Upper lobe of left lung (tissue), 4 donors: Measurements from ENCODE around the gene TBC1D5.

Source experiments
- EP300 ChIP-seq, 4 donors: sonication (generic); formaldehyde crosslinking; IDR thresholded peaks; one replicate each; pipeline ENCODE4 v1.5.1; 2017; ENCODE audit warnings: antibody characterized with exemption in 4 of 4, control low read depth in 2 of 4
- POLR2A ChIP-seq, 4 donors: fragments of 450-650 bp; IDR thresholded peaks; one replicate each; pipeline ENCODE4 v1.5.1; 2016 to 2017; ENCODE audit warnings: antibody characterized with exemption in 4 of 4, mild to moderate bottlenecking in 2 of 4
- POLR2AphosphoS5 ChIP-seq, 2 donors: sonication (generic); formaldehyde crosslinking; IDR thresholded peaks; one replicate each; pipeline ENCODE4 v1.5.1; 2017; ENCODE audit warnings: antibody characterized with exemption in 2 of 2
- TF ChIP-seq, protein P1 (sequence below), 6 experiments: fragments of 450-650 bp in 4 of 6; fragments of 200-600 bp in 2 of 6; sonication (generic) in 2 of 6; IDR thresholded peaks; one replicate each; pipeline ENCODE4 v1.5.1; 2016 to 2019; ENCODE audit warnings: antibody characterized with exemption in 6 of 6

DNA sequence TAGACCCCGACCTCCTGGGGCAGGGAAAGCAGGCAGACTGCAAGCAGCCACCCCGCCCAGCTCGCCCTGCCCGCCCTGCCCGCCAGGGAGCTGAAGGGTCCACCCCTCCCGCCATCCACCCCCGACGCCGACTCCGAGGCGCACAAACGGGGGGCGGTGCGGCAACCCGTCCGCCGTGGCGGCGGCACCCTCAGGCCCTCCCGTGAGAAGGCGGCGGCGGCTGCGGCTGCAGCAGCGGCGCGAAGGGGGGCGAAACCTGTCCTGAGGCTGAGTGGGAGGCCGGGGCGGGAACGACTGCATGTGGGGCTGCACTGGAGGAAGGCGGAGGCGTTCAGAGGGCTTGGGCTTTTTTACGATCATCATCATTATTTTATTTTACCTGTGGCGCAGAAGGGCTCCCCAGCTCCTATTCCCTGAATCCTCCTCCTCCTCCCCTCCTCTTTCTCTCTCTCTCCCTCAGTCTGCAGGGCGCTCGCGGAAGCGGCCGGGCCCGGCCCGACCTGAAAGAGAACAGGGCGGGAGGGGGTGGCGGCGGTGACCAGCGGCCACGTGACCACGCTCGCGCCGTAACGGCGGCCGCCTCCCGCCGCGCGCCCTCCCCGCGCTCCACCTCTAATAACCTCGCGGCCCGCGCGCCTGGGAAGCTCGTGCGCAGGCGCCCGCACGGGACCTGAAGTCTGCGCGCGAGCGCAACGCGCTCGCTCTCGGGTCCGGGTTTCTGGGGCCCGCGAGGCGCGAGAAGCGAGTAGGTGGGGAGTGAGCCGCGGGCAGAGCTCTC is at the start of gene TBC1D5:
- TF ChIP-seq, protein P1, sequence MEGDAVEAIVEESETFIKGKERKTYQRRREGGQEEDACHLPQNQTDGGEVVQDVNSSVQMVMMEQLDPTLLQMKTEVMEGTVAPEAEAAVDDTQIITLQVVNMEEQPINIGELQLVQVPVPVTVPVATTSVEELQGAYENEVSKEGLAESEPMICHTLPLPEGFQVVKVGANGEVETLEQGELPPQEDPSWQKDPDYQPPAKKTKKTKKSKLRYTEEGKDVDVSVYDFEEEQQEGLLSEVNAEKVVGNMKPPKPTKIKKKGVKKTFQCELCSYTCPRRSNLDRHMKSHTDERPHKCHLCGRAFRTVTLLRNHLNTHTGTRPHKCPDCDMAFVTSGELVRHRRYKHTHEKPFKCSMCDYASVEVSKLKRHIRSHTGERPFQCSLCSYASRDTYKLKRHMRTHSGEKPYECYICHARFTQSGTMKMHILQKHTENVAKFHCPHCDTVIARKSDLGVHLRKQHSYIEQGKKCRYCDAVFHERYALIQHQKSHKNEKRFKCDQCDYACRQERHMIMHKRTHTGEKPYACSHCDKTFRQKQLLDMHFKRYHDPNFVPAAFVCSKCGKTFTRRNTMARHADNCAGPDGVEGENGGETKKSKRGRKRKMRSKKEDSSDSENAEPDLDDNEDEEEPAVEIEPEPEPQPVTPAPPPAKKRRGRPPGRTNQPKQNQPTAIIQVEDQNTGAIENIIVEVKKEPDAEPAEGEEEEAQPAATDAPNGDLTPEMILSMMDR (IDR thresholded peaks at IDR 0.05): peak in 3 of 6 experiments; percentile 6 to 36 (median 22)
- TF ChIP-seq POLR2A (IDR thresholded peaks at IDR 0.05): peak in 2 of 4 donors; percentile 82 to 95
- TF ChIP-seq EP300 (IDR thresholded peaks at IDR 0.05): no peak
- peak; percentile 74 to 86 for TF ChIP-seq POLR2AphosphoS5 (IDR thresholded peaks at IDR 0.05)
